ENCODE data around the gene NOTCH1. TPM values are rescaled to one million over a fixed set of nuclear protein-coding genes. Genes with fewer than 3 reads are reported as not detected.

NOTCH1 gene
- total RNA-seq, 4 donors from 2014 or later = 48.6 to 90.6 (median 58.8) TPM

DNA sequence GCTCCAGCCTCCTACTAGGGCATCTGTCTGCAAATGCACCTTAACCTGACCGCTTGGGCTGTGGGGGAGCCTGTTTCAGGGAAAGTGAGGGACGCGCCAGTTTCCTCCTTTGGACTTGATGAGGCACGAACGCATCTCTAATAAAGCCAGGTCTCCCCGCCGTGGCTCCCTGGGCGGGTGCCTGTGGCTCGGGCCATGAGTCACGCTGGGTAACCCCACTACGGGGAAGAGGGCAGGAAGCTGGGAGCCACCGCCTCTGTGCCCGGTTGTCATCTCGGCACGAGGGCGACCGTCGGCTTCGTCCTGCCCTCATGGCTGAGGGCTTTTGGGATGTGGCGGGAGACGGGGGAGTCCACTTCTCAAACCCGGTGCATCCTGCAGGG, 12.1 kb downstream of the NOTCH1 start:
- whole genome bisulfite sequencing = no CpG with 5 or more reads among the region's 22 CpGs
- Histone ChIP-seq H3K4me3 (no peak overlapping the region), H3K4me1 (peaks cover 87 to 98% (median 93%) of the 10 kb centered on the region in 4 donors), H3K9me3 (no peaks in the 10 kb centered on the region), H3K27me3 (no peaks in the 10 kb centered on the region), H3K27ac (replicated peaks in 1 of 4) (peak overlapping the region in 3 of 4 donors; percentile 38 to 79 (median 66)), H3K36me3 (peaks cover 0 to 34% (median 24%) of the 10 kb centered on the region in 4 donors)
- DNase-seq (ENCODE audit: extremely low spot score) = no peak
- intact Hi-C loops (cut with DNase I) = no loop called here
- TF ChIP-seq POLR2AphosphoS5 (IDR thresholded peaks at IDR 0.05) = no peak
- no peak for TF ChIP-seq EP300 (IDR thresholded peaks at IDR 0.05)
- no peak for TF ChIP-seq POLR2A (IDR thresholded peaks at IDR 0.05; ENCODE audit: low read depth)
- TF ChIP-seq, protein P1, sequence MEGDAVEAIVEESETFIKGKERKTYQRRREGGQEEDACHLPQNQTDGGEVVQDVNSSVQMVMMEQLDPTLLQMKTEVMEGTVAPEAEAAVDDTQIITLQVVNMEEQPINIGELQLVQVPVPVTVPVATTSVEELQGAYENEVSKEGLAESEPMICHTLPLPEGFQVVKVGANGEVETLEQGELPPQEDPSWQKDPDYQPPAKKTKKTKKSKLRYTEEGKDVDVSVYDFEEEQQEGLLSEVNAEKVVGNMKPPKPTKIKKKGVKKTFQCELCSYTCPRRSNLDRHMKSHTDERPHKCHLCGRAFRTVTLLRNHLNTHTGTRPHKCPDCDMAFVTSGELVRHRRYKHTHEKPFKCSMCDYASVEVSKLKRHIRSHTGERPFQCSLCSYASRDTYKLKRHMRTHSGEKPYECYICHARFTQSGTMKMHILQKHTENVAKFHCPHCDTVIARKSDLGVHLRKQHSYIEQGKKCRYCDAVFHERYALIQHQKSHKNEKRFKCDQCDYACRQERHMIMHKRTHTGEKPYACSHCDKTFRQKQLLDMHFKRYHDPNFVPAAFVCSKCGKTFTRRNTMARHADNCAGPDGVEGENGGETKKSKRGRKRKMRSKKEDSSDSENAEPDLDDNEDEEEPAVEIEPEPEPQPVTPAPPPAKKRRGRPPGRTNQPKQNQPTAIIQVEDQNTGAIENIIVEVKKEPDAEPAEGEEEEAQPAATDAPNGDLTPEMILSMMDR (IDR thresholded peaks at IDR 0.05) = no peak

DNA sequence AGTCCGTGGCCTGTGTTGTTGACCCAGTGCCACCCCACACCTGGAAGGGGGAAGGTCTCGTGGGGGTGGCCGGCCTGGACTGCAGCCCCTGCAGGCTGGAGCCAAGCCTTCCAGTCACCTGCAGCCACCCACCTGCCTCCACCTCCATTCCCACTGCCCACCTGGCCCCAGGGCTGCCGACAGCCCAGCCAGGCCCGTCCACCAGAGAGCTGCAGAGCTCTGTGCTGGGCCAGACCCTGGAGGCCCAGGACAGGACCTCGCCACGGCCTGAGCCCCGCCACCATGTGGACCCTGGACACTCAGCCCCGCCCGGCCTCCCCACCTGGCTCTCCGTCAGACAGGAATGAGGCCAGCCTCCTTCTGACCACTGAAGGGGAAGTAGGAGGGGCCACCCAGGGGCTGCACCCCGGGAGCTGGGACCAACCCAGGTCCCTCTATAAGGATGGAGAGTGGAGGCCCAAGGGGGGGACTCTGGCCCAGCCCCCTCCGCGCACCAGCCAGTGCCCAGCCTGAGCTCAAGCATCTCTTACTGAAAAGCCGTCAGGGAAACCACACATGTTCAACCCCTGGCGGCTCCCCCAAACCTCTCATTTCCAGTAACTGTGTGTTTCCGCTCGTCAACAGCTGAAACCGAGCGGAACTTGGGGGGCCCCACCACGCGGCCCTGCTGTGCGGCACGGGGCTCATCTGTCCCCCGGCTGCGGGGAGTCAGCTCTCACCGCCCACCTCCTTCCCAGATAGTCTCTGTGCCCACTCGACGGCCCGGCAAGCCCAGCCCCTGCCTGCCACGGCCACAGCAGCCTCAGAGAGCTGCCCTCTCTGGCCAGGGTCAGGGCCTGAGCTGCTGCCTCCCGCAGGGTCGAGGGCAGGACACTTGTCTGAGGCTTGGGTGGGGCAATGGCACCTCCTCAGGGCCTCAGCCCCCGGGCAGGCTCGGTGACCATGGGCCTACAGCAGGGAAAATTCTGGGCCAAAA, 12.8 kb downstream of the NOTCH1 start:
- Histone ChIP-seq H3K4me1 (peaks cover 87 to 98% (median 93%) of the 10 kb centered on the region in 4 donors), H3K27ac (replicated peaks in 1 of 4) (peak overlapping the region; percentile 38 to 79 (median 57))
- intact Hi-C loops (cut with DNase I) = no loop called here

DNA sequence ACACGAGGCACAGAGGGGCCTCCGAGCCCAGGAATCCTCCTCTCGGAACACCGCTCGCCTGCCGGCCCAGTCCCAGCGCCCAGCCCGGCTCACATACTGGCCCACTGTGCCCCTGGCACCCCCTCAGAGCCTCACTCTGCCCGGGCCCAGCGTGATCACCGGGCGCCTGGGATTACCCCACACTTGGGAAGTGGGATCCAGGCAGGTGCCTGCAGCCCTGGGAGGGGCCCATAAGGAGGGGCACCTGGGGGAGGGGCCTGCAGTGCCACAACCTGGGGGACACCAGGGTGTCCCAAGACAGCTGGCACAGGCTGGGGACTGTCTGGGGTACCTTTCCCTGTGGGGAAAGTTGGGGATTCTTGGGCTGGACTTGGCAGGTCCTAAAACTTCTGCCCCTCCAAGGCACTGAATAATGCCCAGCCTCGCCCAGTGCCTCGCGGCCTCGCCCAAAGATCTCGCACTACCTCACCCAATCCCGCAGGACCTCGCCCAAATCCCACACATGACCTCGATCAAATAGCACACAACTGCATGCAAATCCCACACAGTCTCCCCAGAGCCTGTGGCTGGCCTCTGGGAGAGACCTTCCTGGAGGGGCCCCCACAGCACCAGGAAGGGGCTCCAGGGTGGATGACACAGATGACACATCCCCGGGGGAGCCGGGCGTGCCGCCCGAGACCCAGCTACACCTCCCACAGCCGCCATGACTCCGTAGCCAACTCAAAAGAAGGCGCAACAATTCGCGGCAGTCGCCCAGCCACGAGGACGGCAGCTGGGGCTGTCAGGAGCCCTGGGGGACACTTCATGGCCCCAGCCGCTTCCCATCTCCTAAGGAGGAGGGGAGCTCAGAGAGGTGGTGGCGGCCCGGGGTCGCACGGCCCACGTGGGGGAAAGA, 13.7 kb downstream of the NOTCH1 start:
- TF ChIP-seq, protein P1 (IDR thresholded peaks at IDR 0.05) = no peak
- TF ChIP-seq POLR2A (IDR thresholded peaks at IDR 0.05; ENCODE audit: low read depth) (no peak), EP300 (IDR thresholded peaks at IDR 0.05) (no peak), POLR2AphosphoS5 (IDR thresholded peaks at IDR 0.05) (no peak)
- WGBS = 82% methylated on average over 24 of the region's 39 CpGs
- Histone ChIP-seq H3K27ac (replicated peaks in 1 of 4) (peak overlapping the region; percentile 48 to 79 (median 62)), H3K27me3 (no peaks in the 10 kb centered on the region), H3K9me3 (no peaks in the 10 kb centered on the region), H3K4me1 (peaks cover 87 to 98% (median 93%) of the 10 kb centered on the region in 4 donors), H3K36me3 (peaks cover 0 to 24% (median 15%) of the 10 kb centered on the region in 4 donors), H3K4me3 (peak overlapping the region in 2 of 4 donors; percentile 4 to 14)
- no peak for DNase-seq (ENCODE audit: extremely low spot score)
- intact Hi-C loops (cut with DNase I) = no loop called here

More for the DNA sequence above, 12.8 kb downstream of the NOTCH1 start:
- H3K9me3 ChIP-seq = no peaks in the 10 kb centered on the region
- H3K4me3 ChIP-seq = peak overlapping the region in 1 of 4 donors; percentile 1
- WGBS = 67% methylated on average over 18 of the region's 35 CpGs
- no peak for TF ChIP-seq POLR2AphosphoS5 (IDR thresholded peaks at IDR 0.05)
- TF ChIP-seq, protein P1 (IDR thresholded peaks at IDR 0.05) = no peak
- TF ChIP-seq EP300 (IDR thresholded peaks at IDR 0.05) = no peak
- no peak for TF ChIP-seq POLR2A (IDR thresholded peaks at IDR 0.05; ENCODE audit: low read depth)
- no peaks in the 10 kb centered on the region for H3K27me3 ChIP-seq
- no peak for DNase-seq (ENCODE audit: extremely low spot score)
- peaks cover 0 to 30% (median 21%) of the 10 kb centered on the region in 4 donors for H3K36me3 ChIP-seq

DNA sequence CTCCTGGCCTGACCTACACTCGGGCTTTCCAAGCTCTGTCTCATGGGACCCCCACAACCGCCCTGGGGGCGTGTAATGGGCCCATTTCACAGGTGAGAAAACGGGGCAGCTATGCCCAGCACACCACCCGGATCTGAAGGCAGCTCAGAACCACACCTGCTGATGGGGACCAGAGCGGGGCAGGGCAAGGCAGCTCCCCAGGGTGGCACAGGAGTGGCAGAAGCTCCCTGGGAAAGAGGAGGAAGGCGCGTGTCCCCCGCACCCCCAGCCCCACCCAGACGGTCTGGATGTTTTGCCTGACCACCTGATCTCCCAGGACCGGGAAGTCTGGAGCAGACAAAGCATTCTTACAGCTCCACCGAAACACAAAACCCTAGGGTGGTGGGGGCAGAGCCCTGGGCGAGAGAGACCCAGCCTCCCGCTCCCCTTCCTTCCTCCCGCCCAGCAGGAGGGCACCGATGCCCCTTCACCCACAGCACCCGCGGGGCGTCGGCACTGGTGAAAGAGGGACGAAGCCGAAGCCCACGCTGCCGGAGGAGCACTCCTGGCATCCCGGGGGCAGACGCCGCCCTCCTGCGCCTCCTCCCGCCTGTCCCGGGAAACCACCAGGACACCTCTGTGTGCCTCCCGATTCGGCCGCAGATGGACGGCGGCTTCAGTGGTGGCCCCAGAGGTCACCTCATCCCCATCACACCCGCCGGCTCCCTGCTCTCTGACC, 14.5 kb downstream of the NOTCH1 start:
- no peaks in the 10 kb centered on the region for H3K9me3 ChIP-seq
- intact Hi-C loops (cut with DNase I) = no loop called here
- no peak for DNase-seq (ENCODE audit: extremely low spot score)
- H3K4me1 ChIP-seq = peaks cover 87 to 98% (median 93%) of the 10 kb centered on the region in 4 donors
- peak overlapping the region in 2 of 4 donors; percentile 4 to 6 for H3K4me3 ChIP-seq
- no peaks in the 10 kb centered on the region for H3K27me3 ChIP-seq
- peaks cover 0 to 16% (median 14%) of the 10 kb centered on the region in 4 donors for H3K36me3 ChIP-seq
- TF ChIP-seq POLR2AphosphoS5 (IDR thresholded peaks at IDR 0.05) (no peak), EP300 (IDR thresholded peaks at IDR 0.05) (no peak)
- WGBS = 64% methylated on average over 21 of the region's 37 CpGs
- peak overlapping the region; percentile 48 to 79 (median 62) for H3K27ac ChIP-seq (replicated peaks in 1 of 4)
